Esophagus (tissue), 2 donors: ENCODE measurements around the gene CHST11. TPM values are rescaled to one million over a fixed set of nuclear protein-coding genes. Genes with fewer than 3 reads are reported as not detected.
"Not testable (repeated sequence)": the region's sequence is repeated elsewhere in the genome, so short reads cannot be mapped to it uniquely, and the experiment has no call there.

Source experiments
- H3K27ac ChIP-seq, 2 donors: one replicate each; pipeline ENCODE4 v1.5.1; 2013; ENCODE audit warnings: low read depth in 2 of 2, mild to moderate bottlenecking in 2 of 2, inconsistent platforms in 1 of 2, low read length in 1 of 2, moderate library complexity in 1 of 2
- H3K27me3 ChIP-seq, 2 donors: one replicate each; pipeline ENCODE4 v1.6.1; 2013; ENCODE audit warnings: low read length in 2 of 2, control low read depth in 1 of 2, mild to moderate bottlenecking in 1 of 2; ENCODE audit not compliant: insufficient read depth in 2 of 2, control insufficient read depth in 1 of 2
- H3K36me3 ChIP-seq, 2 donors: one replicate each; pipeline ENCODE4 v1.6.1; 2013; ENCODE audit warnings: low read length in 1 of 2; ENCODE audit not compliant: control insufficient read depth in 2 of 2, insufficient read depth in 2 of 2
- H3K4me1 ChIP-seq, 2 donors: one replicate each; pipeline ENCODE4 v1.6.1; 2013; ENCODE audit warnings: low read length in 1 of 2; ENCODE audit not compliant: control insufficient read depth in 2 of 2, insufficient read depth in 2 of 2
- H3K4me3 ChIP-seq, 2 donors: one replicate each; pipeline ENCODE4 v1.5.1; 2013; ENCODE audit warnings: low read length in 2 of 2, mild to moderate bottlenecking in 2 of 2, low read depth in 1 of 2, moderate library complexity in 1 of 2
- H3K9me3 ChIP-seq, 2 donors: one replicate each; pipeline ENCODE4 v1.6.1; 2013; ENCODE audit warnings: mild to moderate bottlenecking in 2 of 2, low read depth in 1 of 2, low read length in 1 of 2, moderate library complexity in 1 of 2; ENCODE audit not compliant: control insufficient read depth in 2 of 2, insufficient read depth in 1 of 2
- WGBS, 2 donors: extraction: QIAGEN DNeasy Blood & Tissue Kit; methylation state at CpG; one replicate each; pipeline ENCODE4 v1.1.7; 2013; 5-methylcytosine and 5-hydroxymethylcytosine counted together
- polyA plus RNA-seq, 2 donors: library from polyadenylated mRNA; stranded (reverse); fragments of 200-250 nt; gene quantifications; one replicate each; pipeline ENCODE4 v1.2.3, GENCODE V29; 2013
- donor health status: healthy with polysubstance abuse.
- donor health status: Bipolar disorder and iron deficiency.

CHST11 gene
- polyA plus RNA-seq, 2 donors: 0.53 to 1.4 TPM

GRCh38 chr12:104568935-104569334 lies 112.2 kb downstream of the CHST11 start:
- Histone ChIP-seq H3K4me1 (peaks cover 0 to 2% of the 10 kb centered on the region in 2 donors), H3K36me3 (no peaks in the 10 kb centered on the region), H3K4me3 (no peak overlapping the region), H3K27ac (no peak overlapping the region), H3K27me3 (no peaks in the 10 kb centered on the region), H3K9me3 (no peaks in the 10 kb centered on the region)
- 79 to 83% methylated on average over 4 of the region's 4 CpGs for WGBS, 2 donors

- Histone ChIP-seq H3K4me1 (peaks cover 0 to 2% of the 10 kb centered on the region in 2 donors), H3K36me3 (no peaks in the 10 kb centered on the region), H3K27ac (no peak overlapping the region), H3K27me3 (no peaks in the 10 kb centered on the region), H3K4me3 (no peak overlapping the region), H3K9me3 (no peaks in the 10 kb centered on the region)
- 76 to 81% methylated on average over 8 of the region's 8 CpGs for WGBS, 2 donors
Observed at GRCh38 chr12:104569346-104570173, 112.8 kb downstream of the CHST11 start.

GRCh38 chr12:104570174-104570907 lies 113.6 kb downstream of the CHST11 start:
- H3K27ac ChIP-seq: peak overlapping the region in 1 of 2 donors; percentile 29
- no peaks in the 10 kb centered on the region for H3K27me3 ChIP-seq
- no peaks in the 10 kb centered on the region for H3K9me3 ChIP-seq
- no peaks in the 10 kb centered on the region for H3K36me3 ChIP-seq
- peaks cover 2 to 3% of the 10 kb centered on the region in 2 donors for H3K4me1 ChIP-seq
- no peak overlapping the region for H3K4me3 ChIP-seq
- 72% methylated on average over 12 of the region's 12 CpGs for WGBS, 2 donors

- H3K4me1 ChIP-seq: peaks cover 0 to 3% of the 10 kb centered on the region in 2 donors
- H3K27ac ChIP-seq: no peak overlapping the region
- no peak overlapping the region for H3K4me3 ChIP-seq
- H3K9me3 ChIP-seq: no peaks in the 10 kb centered on the region
- WGBS, 2 donors: 76 to 86% methylated on average over 8 of the region's 8 CpGs
- H3K36me3 ChIP-seq: no peaks in the 10 kb centered on the region
- no peaks in the 10 kb centered on the region for H3K27me3 ChIP-seq
Observed at GRCh38 chr12:104571328-104571727, 114.6 kb downstream of the CHST11 start.

GRCh38 chr12:104574353-104574752 lies 117.6 kb downstream of the CHST11 start:
- H3K27me3 ChIP-seq, H3K4me1 ChIP-seq, H3K9me3 ChIP-seq, H3K36me3 ChIP-seq, H3K4me3 ChIP-seq, H3K27ac ChIP-seq: not testable (repeated sequence)
- WGBS, 2 donors: 90 to 94% methylated on average over 1 of the region's 3 CpGs

- H3K4me1 ChIP-seq, H3K27ac ChIP-seq, H3K36me3 ChIP-seq, H3K9me3 ChIP-seq, H3K27me3 ChIP-seq, H3K4me3 ChIP-seq: not testable (repeated sequence)
- WGBS, 2 donors: 79 to 84% methylated on average over 6 of the region's 6 CpGs
Observed at GRCh38 chr12:104574758-104575157, 118.0 kb downstream of the CHST11 start.

GRCh38 chr12:104575442-104576186 lies 118.9 kb downstream of the CHST11 start:
- no peaks in the 10 kb centered on the region for H3K36me3 ChIP-seq
- H3K9me3 ChIP-seq: no peaks in the 10 kb centered on the region
- H3K4me1 ChIP-seq: peaks cover 0 to 3% of the 10 kb centered on the region in 2 donors
- H3K27ac ChIP-seq: no peak overlapping the region
- H3K4me3 ChIP-seq: no peak overlapping the region
- no peaks in the 10 kb centered on the region for H3K27me3 ChIP-seq
- 88 to 94% methylated on average over 12 of the region's 12 CpGs for WGBS, 2 donors

- Histone ChIP-seq H3K9me3 (no peaks in the 10 kb centered on the region), H3K27me3 (no peaks in the 10 kb centered on the region), H3K36me3 (no peaks in the 10 kb centered on the region), H3K4me3 (no peak overlapping the region), H3K4me1 (peaks cover 0 to 3% of the 10 kb centered on the region in 2 donors), H3K27ac (no peak overlapping the region)
- WGBS, 2 donors: 96 to 97% methylated on average over 6 of the region's 6 CpGs
Observed at GRCh38 chr12:104576187-104576778, 119.5 kb downstream of the CHST11 start.

GRCh38 chr12:104576980-104577580 lies 120.3 kb downstream of the CHST11 start:
- H3K4me3 ChIP-seq: no peak overlapping the region
- WGBS, 2 donors: 72 to 81% methylated on average over 6 of the region's 6 CpGs
- H3K27me3 ChIP-seq: no peaks in the 10 kb centered on the region
- no peaks in the 10 kb centered on the region for H3K36me3 ChIP-seq
- no peak overlapping the region for H3K27ac ChIP-seq
- H3K9me3 ChIP-seq: no peaks in the 10 kb centered on the region
- peaks cover 0 to 3% of the 10 kb centered on the region in 2 donors for H3K4me1 ChIP-seq
